Measurements from ENCODE around the gene ZNF507. TPM values are rescaled to one million over a fixed set of nuclear protein-coding genes. Genes with fewer than 3 reads are reported as not detected.

ZNF507 gene
- total RNA-seq, 1 donor from 2014 or later, result 22.2 TPM

DNA sequence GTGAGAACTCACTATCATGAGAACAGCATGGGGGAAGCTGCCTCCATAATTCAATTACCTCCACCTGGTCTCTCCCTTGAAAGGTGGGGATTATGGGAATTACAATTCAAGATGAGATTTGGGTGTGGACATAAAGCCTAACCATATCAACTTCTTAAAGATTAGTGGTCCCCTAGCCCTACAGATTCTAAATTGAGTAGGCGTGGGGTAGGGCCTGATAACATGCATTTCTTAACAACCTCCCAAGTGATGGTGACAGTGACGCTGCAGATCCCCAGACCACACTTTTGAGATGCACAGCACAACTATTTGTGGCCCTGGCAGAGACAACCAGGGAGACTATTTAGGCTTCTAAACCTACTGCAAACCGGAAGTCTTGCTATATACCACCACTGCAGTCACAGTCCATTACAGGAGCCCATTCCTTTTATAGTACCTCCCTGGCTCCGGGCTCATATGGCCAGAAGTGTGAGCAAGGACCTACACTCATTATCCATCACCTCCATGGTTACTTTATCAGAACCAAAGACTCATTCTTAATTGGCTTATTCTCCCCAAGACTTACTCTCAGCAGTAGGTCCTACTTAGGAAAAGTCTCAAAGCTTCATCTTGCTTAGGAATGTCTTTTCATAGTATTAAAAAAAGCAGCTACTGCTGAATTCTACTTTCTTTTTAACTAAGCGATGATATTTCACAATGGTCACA is 58.0 kb downstream of the ZNF507 start:
- no peak for DNase-seq (ENCODE audit: low spot score)
- H3K36me3 Mint-ChIP-seq (ENCODE audit: low read depth, unreplicated experiment), result peaks cover 12% of the 10 kb centered on the region
- H3K9me3 Mint-ChIP-seq (ENCODE audit: unreplicated experiment), result no peaks in the 10 kb centered on the region
- H3K27me3 Mint-ChIP-seq (ENCODE audit: unreplicated experiment), result peaks cover 14% of the 10 kb centered on the region
- no peak overlapping the region for H3K4me3 Mint-ChIP-seq (ENCODE audit: unreplicated experiment)
- H3K27ac Mint-ChIP-seq (ENCODE audit: unreplicated experiment), result no peak overlapping the region
- TF ChIP-seq, protein P1, sequence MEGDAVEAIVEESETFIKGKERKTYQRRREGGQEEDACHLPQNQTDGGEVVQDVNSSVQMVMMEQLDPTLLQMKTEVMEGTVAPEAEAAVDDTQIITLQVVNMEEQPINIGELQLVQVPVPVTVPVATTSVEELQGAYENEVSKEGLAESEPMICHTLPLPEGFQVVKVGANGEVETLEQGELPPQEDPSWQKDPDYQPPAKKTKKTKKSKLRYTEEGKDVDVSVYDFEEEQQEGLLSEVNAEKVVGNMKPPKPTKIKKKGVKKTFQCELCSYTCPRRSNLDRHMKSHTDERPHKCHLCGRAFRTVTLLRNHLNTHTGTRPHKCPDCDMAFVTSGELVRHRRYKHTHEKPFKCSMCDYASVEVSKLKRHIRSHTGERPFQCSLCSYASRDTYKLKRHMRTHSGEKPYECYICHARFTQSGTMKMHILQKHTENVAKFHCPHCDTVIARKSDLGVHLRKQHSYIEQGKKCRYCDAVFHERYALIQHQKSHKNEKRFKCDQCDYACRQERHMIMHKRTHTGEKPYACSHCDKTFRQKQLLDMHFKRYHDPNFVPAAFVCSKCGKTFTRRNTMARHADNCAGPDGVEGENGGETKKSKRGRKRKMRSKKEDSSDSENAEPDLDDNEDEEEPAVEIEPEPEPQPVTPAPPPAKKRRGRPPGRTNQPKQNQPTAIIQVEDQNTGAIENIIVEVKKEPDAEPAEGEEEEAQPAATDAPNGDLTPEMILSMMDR (IDR thresholded peaks at IDR 0.05; ENCODE audit: unreplicated experiment), result no peak
- peaks cover 21% of the 10 kb centered on the region for H3K4me1 Mint-ChIP-seq (ENCODE audit: unreplicated experiment)

DNA sequence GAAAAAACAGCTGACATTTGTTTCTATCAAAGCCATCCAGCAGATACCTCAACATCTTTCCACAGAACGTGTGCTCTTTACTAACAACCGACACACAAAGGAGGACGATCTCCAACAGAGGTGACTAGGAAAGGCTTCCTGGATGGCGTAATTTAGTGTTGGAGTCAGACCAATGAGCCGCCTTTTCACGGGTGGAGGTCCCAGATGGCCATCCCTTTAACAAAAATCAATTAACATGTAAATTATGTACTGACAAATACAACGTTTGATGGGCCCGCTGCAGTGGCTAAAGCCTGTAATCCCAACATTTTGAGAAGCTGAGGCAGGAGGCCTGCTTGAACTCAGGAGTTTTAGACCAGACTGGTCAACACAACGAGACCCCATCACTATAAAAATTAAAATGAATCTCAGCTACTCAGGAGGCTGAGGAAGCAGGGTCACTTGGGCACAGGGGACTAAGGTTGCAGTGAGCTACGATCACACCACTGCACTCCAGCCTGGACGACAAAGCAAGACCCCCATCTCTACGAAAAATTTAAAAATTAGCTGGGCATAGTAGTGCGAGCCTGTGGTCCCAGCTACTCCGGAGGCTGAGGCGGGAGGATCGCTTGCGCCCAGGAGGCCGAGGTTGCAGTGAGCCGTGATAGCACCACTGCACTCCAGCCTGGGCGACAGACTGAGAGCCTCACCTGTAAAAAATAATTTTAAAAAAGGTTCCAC is 59.0 kb downstream of the ZNF507 start:
- Mint-ChIP-seq H3K27me3 (ENCODE audit: unreplicated experiment) (peaks cover 14% of the 10 kb centered on the region), H3K9me3 (ENCODE audit: unreplicated experiment) (no peaks in the 10 kb centered on the region), H3K4me1 (ENCODE audit: unreplicated experiment) (peaks cover 21% of the 10 kb centered on the region), H3K36me3 (ENCODE audit: low read depth, unreplicated experiment) (peaks cover 13% of the 10 kb centered on the region), H3K4me3 (ENCODE audit: unreplicated experiment) (peak overlapping the region; percentile 88), H3K27ac (ENCODE audit: unreplicated experiment) (peak overlapping the region; percentile 96)
- TF ChIP-seq, protein P1 (IDR thresholded peaks at IDR 0.05; ENCODE audit: unreplicated experiment), result no peak
- peak; percentile 4 for DNase-seq (ENCODE audit: low spot score)

DNA sequence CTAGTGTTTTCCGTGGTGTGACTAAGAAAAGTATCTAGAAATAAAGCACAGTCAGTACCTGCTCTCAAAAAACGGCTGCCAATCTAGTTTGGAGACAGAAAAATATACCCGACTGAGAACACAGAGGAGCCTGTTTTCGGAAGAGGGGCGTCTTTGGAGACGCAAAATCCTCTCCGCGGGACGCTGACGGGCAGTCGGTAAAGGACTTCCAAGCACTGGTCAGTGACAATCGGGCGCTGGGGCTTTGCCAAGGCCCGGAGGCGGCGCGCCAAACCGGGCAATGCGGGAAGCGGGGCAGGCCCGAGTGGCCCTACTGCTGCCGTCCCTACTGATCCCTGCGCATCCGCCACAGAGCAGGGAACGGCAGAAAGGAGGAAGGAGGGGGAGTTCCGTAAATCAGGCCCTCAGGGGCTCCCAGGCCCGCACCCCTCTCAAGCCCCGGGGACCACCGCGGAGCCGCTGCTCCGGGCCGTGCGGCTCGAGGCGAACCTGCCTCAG is 59.6 kb downstream of the ZNF507 start:
- TF ChIP-seq, protein P1 (IDR thresholded peaks at IDR 0.05; ENCODE audit: unreplicated experiment), result no peak
- peak overlapping the region; percentile 96 for H3K27ac Mint-ChIP-seq (ENCODE audit: unreplicated experiment)
- no peaks in the 10 kb centered on the region for H3K9me3 Mint-ChIP-seq (ENCODE audit: unreplicated experiment)
- peak; percentile 61 for DNase-seq (ENCODE audit: low spot score)
- H3K4me3 Mint-ChIP-seq (ENCODE audit: unreplicated experiment), result peak overlapping the region; percentile 88
- peaks cover 21% of the 10 kb centered on the region for H3K4me1 Mint-ChIP-seq (ENCODE audit: unreplicated experiment)
- H3K27me3 Mint-ChIP-seq (ENCODE audit: unreplicated experiment), result peaks cover 14% of the 10 kb centered on the region
- H3K36me3 Mint-ChIP-seq (ENCODE audit: low read depth, unreplicated experiment), result peaks cover 19% of the 10 kb centered on the region

- Mint-ChIP-seq H3K27ac (ENCODE audit: unreplicated experiment) (peak within 1 kb of the TSS; percentile 96), H3K4me1 (ENCODE audit: unreplicated experiment) (peaks cover 21% of the 10 kb centered on the region)
- TF ChIP-seq, protein P1 (IDR thresholded peaks at IDR 0.05; ENCODE audit: unreplicated experiment), result no peak
Measured at GRCh38 chr19:32405431-32406160, 60.2 kb downstream of the ZNF507 start, which contains the start of gene DPY19L3. Gene DPY19L3 (plus strand): TSS chr19:32405770. CDS start chr19:32408254, 2,484 bp downstream.

More at GRCh38 chr19:32405431-32406160, 60.2 kb downstream of the ZNF507 start, which contains the start of gene DPY19L3:
- Mint-ChIP-seq H3K4me3 (ENCODE audit: unreplicated experiment) (peak within 1 kb of the TSS; percentile 93), H3K36me3 (ENCODE audit: low read depth, unreplicated experiment) (peaks cover 20% of the 10 kb centered on the region), H3K27me3 (ENCODE audit: unreplicated experiment) (peaks cover 14% of the 10 kb centered on the region), H3K9me3 (ENCODE audit: unreplicated experiment) (no peaks in the 10 kb centered on the region)
- DNase-seq (ENCODE audit: low spot score), result peak; percentile 97

Measured in endothelial cell (in vitro differentiated cells).